ENCODE results near the gene WDR41.

GRCh38 chr5:77486344-77486962, 5.7 kb downstream of the WDR41 start:
- TF ChIP-seq CTCF (IDR thresholded peaks at IDR 0.05; ENCODE audit: low read depth, low read length) (no peak), POLR2A (IDR thresholded peaks at IDR 0.05; ENCODE audit: extremely low read depth, insufficient read length) (no peak), MYC (IDR thresholded peaks at IDR 0.05; ENCODE audit: low read depth, low read length) (no peak)
